ENCODE results near the gene LRP3. TPM values are rescaled to one million over a fixed set of nuclear protein-coding genes. Genes with fewer than 3 reads are reported as not detected.

Gene LRP3
- total RNA-seq, 2 experiments from 2014 or later = 0.11 TPM; not detected in 1

DNA sequence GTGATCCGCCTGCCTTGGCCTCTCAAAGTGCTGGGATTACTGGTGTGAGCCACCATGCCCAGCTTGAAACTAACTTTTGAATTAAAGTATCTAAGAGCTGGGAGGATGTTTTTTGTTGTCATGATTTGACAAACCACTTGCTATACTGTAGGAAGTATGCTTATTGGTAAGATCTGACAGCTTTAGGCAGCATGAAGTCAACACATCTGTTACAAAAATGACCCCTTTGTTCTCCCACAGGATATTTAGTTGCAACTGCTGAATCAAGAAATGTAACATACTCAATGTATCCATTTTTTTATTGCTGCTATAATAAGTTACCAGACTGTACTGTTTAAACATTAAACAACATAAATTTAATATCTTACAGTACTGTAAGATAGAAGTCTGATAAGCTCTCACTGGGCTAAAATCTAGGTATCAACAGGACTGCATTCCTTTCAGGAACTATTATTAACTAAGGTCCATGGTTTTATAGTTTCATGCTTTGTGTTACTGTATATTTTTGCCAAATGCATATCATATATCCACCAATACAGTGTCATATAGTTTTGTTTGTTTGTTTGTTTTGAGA, 22.8 kb upstream of the LRP3 start:
- H3K36me3 ChIP-seq (ENCODE audit: insufficient read depth, low read length) = no peaks in the 10 kb centered on the region
- ATAC-seq (ENCODE audit: poor library complexity) (no peak), DNase-seq (no peak)
- ChIA-PET CTCF (no interaction called here), POLR2A (no interaction called here)
- intact Hi-C loops (cut with DNase I, micrococcal nuclease) = no loop called here
- no peak overlapping the region for H3K27ac Mint-ChIP-seq
- peaks cover 21% of the 10 kb centered on the region for H3K36me3 Mint-ChIP-seq (ENCODE audit: low read depth)
- peaks cover 6% of the 10 kb centered on the region for H3K9me3 Mint-ChIP-seq
- H3K9me3 ChIP-seq (ENCODE audit: control insufficient read depth in 1 of 2, insufficient read depth in 1 of 2, low read length in 2 of 2) = peaks cover 5 to 10% of the 10 kb centered on the region in 2 experiments
- H3K27me3 ChIP-seq (ENCODE audit: control insufficient read depth in 1 of 2, insufficient read depth in 2 of 2, low read length in 2 of 2) = no peaks in the 10 kb centered on the region
- no peak overlapping the region for H3K4me3 ChIP-seq (ENCODE audit: low read length)
- H3K4me3 Mint-ChIP-seq = no peak overlapping the region
- peaks cover 32% of the 10 kb centered on the region for H3K4me1 Mint-ChIP-seq (ENCODE audit: low read depth)
- TF ChIP-seq, protein P1, sequence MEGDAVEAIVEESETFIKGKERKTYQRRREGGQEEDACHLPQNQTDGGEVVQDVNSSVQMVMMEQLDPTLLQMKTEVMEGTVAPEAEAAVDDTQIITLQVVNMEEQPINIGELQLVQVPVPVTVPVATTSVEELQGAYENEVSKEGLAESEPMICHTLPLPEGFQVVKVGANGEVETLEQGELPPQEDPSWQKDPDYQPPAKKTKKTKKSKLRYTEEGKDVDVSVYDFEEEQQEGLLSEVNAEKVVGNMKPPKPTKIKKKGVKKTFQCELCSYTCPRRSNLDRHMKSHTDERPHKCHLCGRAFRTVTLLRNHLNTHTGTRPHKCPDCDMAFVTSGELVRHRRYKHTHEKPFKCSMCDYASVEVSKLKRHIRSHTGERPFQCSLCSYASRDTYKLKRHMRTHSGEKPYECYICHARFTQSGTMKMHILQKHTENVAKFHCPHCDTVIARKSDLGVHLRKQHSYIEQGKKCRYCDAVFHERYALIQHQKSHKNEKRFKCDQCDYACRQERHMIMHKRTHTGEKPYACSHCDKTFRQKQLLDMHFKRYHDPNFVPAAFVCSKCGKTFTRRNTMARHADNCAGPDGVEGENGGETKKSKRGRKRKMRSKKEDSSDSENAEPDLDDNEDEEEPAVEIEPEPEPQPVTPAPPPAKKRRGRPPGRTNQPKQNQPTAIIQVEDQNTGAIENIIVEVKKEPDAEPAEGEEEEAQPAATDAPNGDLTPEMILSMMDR (IDR thresholded peaks at IDR 0.05) = no peak
- no peak overlapping the region for H3K27ac ChIP-seq (ENCODE audit: low read depth in 1 of 2, low read length in 2 of 2)
- peaks cover 28% of the 10 kb centered on the region for H3K4me1 ChIP-seq (ENCODE audit: insufficient read depth, low read length)
- peaks cover 4% of the 10 kb centered on the region for H3K27me3 Mint-ChIP-seq

DNA sequence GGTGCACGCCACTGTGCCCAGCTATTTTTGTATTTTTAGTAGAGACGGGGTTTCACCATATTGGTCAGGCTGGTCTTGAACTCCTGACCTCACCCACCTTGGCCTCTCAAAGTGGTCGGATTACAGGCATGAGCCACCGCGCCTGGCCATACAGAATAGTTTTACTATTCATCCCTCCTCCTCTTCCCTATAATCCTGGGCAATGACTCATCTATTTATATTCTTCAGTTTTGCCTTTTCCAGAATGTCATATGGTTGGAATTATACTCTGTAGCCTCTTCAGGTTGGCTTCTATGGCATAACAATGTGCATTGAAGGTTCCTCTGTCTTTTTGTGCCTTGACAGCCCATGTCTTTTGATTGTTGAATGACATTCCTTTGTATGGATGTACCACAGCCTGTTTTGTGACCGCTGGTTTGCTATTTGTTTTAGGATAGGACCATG, 22.2 kb upstream of the LRP3 start:
- H3K9me3 Mint-ChIP-seq = peaks cover 8% of the 10 kb centered on the region
- TF ChIP-seq, protein P1 (IDR thresholded peaks at IDR 0.05) = no peak
- ChIA-PET CTCF (no interaction called here), POLR2A (no interaction called here)
- no peak overlapping the region for H3K27ac Mint-ChIP-seq
- H3K27ac ChIP-seq (ENCODE audit: low read depth in 1 of 2, low read length in 2 of 2) = no peak overlapping the region
- H3K4me1 Mint-ChIP-seq (ENCODE audit: low read depth) = peaks cover 36% of the 10 kb centered on the region
- no peak overlapping the region for H3K4me3 Mint-ChIP-seq
- peaks cover 5 to 10% of the 10 kb centered on the region in 2 experiments for H3K9me3 ChIP-seq (ENCODE audit: control insufficient read depth in 1 of 2, insufficient read depth in 1 of 2, low read length in 2 of 2)
- intact Hi-C loops (cut with DNase I, micrococcal nuclease) = no loop called here
- ATAC-seq (ENCODE audit: poor library complexity) (no peak), DNase-seq (no peak)
- no peak overlapping the region for H3K4me3 ChIP-seq (ENCODE audit: low read length)
- H3K36me3 Mint-ChIP-seq (ENCODE audit: low read depth) = peaks cover 28% of the 10 kb centered on the region
- H3K27me3 ChIP-seq (ENCODE audit: control insufficient read depth in 1 of 2, insufficient read depth in 2 of 2, low read length in 2 of 2) = no peaks in the 10 kb centered on the region
- peaks cover 8% of the 10 kb centered on the region for H3K27me3 Mint-ChIP-seq
- no peaks in the 10 kb centered on the region for H3K36me3 ChIP-seq (ENCODE audit: insufficient read depth, low read length)
- H3K4me1 ChIP-seq (ENCODE audit: insufficient read depth, low read length) = peaks cover 29% of the 10 kb centered on the region

- Mint-ChIP-seq H3K27ac (no peak overlapping the region), H3K4me3 (no peak overlapping the region), H3K36me3 (ENCODE audit: low read depth) (peaks cover 35% of the 10 kb centered on the region), H3K9me3 (peaks cover 2% of the 10 kb centered on the region), H3K4me1 (ENCODE audit: low read depth) (peaks cover 43% of the 10 kb centered on the region), H3K27me3 (peaks cover 10% of the 10 kb centered on the region)
- no peak overlapping the region for H3K27ac ChIP-seq (ENCODE audit: low read depth in 1 of 2, low read length in 2 of 2)
- ChIA-PET POLR2A (interaction anchor here (1.5 kb wide), 1 partner anchor 14 kb away, joined by 4 read pairs; no protein-coding TSS in a partner anchor), CTCF (interaction anchor here (2.5 kb wide), 1 partner anchor 10 kb away, joined by 9 read pairs; no protein-coding TSS in a partner anchor)
- no peaks in the 10 kb centered on the region for H3K27me3 ChIP-seq (ENCODE audit: control insufficient read depth in 1 of 2, insufficient read depth in 2 of 2, low read length in 2 of 2)
- TF ChIP-seq, protein P1 (IDR thresholded peaks at IDR 0.05) = no peak
- no peaks in the 10 kb centered on the region for H3K9me3 ChIP-seq (ENCODE audit: control insufficient read depth in 1 of 2, insufficient read depth in 1 of 2, low read length in 2 of 2)
- DNase-seq = no peak
- peaks cover 39% of the 10 kb centered on the region for H3K4me1 ChIP-seq (ENCODE audit: insufficient read depth, low read length)
- no peaks in the 10 kb centered on the region for H3K36me3 ChIP-seq (ENCODE audit: insufficient read depth, low read length)
- no peak overlapping the region for H3K4me3 ChIP-seq (ENCODE audit: low read length)
- intact Hi-C loops (cut with DNase I, micrococcal nuclease) = no loop called here
- no peak for ATAC-seq (ENCODE audit: poor library complexity)
Observed at GRCh38 chr19:33174186-33174585, 19.9 kb upstream of the LRP3 start.

Data from CD4-positive, alpha-beta T cell (primary cell).